ENCODE data around the gene CBX4.

Gene CBX4

DNA sequence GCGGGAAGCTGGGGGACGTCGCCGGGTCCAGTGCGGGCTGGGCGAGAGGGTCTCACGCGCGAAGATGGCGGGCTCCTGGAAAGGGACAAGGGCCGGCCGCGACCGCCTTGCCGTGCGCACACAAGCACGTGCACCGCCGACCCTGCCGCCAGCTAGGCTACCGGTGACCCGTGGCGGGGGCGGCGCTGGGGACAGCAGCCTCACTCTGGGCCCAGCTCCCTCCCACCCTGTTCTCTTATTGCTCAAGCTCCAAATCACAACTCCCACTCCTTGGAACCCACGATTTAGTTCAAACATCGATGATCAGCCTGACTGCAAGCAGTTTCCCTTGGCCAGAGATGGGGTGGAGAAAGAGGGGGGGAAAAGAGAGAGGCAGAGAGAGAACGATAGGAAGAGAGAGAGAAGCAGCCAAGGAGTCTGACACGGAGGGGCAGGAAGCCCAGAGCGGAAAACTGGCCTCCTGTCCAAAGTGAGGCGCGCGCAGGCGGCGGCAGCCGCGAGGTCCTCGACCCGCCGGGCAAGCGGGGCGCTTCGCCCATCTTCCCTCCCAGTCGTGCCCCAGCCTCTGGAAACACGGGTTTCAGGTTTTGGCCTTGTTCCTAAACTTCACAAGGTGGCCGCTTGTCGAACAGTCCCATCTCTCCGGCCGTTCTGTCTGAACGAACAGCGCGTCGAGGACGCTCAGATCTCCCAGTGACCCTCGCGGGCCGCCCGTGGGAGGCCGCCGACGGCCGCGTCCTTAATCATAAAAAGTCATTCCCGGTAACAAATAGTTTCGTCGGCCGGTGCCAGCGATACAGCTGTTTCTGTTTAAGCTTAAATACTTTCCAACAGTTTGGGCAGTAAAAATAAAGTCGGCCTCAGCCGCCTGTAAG is 40.7 kb downstream of the CBX4 start:
- peak in 1 of 2 experiments; percentile 67 for DNase-seq

DNA sequence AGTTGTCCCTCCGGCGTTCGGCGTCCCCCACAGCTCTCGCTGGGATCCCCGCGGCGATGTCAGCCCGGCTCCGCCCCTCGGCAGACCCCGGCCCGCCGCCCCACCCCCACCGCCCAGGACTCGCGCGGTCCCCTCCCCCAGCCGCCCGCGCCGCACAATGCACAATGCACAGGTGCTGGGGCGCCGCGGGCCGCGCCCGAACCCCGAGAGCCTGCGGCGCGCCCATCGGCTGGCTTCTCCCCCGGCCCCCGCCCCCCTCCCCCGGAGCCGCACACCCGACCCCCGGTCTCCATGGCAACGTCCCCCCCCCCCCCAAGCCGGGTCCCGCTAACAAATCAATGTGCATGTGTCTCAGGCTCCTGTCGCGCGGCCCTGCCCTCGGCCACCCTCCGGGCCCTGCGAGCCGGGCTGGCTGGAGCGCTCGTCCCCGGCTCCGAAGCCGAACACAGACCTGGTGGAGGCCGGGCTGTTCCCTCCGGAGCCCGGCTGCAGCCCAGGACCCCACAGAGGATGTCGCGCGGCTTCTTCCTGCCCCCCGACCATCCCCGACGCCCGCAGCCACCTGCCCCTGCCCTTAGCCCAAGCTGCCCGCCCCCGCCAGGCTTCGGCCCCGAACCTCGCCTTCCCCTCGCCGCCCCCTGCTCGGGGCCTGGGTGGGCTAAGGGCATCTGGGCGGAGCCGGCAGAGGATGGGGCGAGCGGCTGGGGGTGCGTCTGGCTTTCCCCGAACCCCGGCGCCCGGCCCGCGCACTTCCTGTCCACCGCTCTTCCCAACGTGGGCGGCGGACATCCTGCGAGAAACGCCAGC is 41.5 kb downstream of the CBX4 start:
- peak; percentile 69 to 87 for DNase-seq

DNA sequence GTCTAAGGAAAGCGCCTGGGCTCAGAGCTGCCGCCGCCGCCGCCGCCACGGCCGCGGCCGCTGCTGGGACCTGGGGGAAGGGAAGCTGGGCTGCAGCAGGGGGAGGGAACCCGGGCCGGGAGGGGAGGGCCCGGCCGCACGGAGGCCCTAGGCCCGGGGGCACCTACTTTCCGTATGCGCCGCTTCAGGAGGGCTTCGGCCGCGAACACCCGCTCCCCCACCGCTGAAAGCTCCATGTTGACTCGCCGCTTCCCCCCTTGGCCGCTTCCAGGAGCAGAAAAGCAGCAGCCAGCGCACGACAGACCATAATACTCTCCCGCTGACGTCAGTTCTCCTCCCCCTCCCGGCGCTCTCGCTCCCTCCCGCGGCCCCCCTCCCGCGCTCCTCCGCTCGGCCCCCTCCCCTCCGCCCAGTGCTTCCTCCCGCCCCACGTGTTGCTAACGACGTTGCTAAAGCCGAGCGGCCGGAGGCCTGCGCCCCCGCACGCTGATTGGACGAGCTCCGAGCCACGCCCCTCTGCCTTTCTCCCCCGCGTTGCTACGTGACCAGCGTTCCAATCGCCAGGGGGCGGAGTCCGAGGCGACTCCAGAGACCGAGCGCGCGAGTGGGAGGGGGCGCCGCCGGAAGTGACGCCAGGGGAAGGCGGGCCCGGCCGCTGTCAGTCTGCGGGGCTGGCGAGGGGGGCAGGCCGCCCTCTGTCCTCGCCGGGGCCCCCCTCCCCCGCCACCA is 42.3 kb downstream of the CBX4 start, which contains the start of gene CBX8:
Gene CBX8, minus strand, starts transcription at position 315 of the 729 bp plus-strand sequence. Its CDS starts 79 bp downstream, at position 236.
- DNase-seq: peak; percentile 100

DNA sequence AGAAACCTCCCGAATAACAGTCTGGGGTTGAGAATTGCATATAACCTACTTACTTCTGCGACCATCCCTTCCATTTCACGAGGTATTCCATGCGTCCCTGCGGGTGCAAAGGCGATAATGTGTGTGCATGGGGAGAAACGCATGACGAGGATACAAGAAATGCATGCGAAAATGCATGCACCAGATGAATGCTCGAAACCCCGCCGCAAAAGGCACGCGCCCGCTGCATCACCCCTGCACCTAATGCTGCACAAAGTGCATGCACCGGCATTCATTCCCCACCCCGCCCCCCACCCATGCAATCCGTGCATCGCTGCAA is 42.8 kb downstream of the CBX4 start:
- no peak for DNase-seq

DNA sequence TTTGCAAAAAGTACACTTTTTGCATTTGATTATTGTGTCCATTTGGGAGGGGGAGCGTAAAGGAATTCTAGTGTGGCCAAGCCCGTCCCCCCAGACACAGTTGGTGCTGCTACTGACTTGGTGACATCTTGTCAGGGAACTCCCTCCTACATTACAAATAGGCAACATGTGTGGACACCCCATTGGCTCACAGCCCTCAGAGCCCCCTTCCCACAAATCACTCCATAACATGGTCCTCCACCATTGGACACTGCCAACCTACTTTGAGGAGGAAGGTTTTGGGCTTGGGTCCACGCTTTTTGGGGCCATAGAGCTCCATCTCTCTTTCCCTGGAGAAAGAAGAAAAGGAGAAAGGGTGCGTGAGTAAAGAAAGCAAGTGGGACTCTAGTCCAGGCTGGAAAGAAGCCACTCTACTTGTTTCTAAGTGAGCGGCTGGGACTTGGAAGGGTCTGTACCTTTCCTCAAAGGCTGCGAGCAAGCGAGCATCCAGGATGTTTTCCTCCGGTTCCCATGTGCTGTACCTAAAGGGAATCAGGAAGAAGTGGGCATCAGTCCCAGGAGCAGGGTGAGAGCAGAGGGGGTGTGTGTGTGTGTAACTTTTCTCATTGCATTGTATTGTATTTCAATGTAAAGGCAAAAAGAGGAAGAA is 43.3 kb downstream of the CBX4 start:
- no peak for DNase-seq

DNA sequence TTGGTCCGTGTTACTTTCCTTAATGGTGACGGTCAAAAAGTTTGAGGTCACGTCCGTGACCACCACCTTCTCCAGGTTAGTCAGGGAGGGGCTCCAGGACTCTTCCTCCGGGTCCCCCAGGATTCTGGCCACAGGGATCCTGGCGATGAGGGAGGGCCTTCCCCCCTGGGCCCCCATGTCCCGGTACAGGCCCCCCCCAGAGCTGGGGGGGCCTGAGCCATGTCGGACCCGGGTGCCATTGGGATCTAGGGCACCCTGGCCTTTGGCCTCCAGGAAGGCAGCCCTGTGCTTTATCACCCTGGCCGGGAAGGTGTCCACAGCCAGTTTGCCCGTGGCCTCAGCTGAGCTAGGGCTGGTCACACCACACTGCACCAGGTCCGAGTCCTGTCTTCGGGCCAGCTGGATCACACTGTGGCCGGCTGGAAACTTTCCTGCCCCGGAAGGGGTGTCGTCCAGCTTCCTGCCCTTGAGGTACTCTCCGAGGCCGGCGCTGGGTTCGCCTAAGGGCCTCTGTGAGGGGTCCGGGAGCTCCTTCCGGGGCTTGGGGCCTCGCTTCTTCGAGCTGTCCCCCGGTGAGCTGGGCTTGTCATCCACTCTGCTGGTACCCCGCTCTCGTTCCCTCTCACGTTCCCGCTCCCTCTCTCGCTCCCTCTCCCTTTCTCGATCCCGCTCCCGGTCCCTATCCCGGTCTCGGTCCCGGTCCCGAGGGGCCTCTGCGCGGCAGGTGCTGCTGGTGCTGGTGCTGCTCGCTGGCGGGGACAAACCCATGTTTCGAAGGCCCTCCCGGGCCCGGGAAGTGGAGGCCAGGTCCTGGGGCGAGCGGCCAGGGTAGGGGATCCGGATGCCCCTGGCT is 44.4 kb downstream of the CBX4 start:
- no peak for DNase-seq

DNA sequence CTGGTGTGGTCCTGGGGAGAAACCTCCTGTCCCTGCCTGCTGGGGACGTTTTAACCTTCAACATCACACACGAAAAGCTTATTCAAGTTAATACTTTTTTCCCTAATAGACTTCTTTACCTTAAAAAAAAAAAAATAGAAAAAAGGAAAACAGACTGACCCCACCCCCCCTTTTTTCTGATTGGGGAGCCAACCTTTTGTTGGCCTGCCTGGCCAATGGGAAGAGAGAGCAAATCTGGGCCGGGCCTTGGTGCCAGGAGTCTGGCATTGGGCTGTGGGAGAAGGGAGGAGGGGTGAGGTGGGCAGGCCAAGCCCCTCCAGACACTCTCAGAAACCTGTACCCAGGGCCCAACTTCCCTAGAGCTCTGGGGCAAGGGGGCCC is 45.3 kb downstream of the CBX4 start:
- peak in 1 of 2 experiments; percentile 43 for DNase-seq

DNA sequence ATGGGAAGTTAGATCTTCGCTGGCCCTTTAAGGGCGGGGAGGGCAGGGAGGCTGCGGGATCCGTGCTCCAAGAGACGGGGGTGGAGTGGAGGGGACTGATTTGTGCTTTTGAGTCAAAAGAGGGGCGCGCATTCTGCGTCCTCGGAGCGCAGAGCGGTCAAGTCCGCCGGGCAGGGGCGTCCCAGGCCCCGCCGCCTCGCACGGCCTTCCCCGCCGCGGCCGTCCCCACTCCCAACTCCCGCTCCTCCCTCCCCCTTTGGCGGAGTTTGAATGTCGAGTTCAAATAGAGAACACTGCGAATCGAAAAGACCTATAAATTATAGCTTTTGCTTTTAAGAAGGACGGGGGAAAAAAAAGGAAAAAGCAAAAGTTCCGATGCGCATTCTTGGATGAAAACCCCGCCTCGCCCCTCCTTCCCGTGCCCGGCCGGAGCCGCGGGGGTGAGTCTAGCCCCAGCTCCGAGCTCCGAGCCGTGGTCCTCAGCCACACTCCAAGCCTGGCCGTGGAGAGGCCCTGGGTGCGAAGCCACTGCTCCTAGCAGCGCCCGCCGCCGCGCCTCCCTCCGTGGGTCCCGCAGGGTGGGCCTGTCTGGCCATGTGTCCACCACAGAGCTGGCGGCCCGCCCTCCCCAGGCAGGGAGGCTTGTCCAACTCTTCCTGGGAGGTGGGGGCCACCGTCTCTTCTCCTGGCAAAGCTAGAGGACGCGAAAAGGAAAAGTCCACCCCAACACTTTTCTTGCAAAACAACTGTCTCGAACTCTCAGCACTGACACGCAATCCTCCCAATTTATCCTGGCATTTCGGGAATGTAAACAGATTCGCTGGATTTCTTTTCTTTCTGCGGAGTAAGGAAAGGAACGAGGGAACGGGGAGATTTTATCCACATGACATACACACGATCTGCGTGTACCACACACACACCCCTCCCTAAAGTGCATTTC is 46.0 kb downstream of the CBX4 start:
- DNase-seq: peak in 1 of 2 experiments; percentile 43

DNA sequence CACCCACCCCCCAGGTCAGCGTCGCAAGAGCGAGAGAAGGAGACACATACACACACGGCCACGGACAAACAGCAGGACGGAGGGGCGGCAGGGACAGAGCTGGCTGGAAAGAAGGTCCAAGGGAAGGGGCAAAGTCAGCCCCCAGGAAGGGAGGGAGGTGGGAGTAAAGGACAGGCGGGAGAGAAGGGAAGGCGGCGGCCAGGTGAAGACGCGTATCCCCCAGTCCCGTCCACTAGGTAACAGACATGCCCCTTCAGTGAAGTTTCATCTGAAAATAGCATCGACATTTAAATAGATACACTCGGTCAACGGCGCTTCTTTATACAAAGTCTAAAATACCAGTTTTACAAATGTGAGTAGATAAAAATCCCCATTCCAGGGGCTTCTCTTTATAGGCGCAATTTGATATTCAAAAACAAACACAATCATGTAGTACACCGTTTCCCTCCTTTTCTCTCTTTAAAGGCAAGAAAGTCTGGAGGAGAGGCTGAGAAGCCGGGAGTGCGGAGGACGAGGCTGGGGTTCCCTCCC is 46.8 kb downstream of the CBX4 start:
- no peak for DNase-seq

DNA sequence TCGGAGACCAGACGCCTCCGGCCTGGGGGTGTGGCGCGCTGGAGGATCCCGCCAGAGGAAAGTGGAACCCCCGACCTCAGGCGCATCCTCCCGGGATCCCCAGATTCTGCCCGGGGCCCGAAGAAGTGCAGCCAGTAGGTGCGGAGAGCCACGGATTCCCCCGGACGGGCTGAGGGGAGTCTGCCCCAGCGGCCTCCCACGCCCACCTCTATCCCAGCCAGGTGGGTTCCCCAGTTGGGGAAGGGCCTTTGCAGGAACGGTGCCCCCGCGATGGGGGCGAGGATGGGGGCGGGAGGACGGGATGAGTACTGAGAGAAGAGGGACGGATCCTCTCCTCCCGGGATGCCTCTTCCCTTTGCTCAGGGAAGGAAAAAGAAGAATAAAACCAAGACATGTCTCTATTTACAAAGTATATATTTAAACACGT is 47.5 kb downstream of the CBX4 start:
- no peak for DNase-seq

DNA sequence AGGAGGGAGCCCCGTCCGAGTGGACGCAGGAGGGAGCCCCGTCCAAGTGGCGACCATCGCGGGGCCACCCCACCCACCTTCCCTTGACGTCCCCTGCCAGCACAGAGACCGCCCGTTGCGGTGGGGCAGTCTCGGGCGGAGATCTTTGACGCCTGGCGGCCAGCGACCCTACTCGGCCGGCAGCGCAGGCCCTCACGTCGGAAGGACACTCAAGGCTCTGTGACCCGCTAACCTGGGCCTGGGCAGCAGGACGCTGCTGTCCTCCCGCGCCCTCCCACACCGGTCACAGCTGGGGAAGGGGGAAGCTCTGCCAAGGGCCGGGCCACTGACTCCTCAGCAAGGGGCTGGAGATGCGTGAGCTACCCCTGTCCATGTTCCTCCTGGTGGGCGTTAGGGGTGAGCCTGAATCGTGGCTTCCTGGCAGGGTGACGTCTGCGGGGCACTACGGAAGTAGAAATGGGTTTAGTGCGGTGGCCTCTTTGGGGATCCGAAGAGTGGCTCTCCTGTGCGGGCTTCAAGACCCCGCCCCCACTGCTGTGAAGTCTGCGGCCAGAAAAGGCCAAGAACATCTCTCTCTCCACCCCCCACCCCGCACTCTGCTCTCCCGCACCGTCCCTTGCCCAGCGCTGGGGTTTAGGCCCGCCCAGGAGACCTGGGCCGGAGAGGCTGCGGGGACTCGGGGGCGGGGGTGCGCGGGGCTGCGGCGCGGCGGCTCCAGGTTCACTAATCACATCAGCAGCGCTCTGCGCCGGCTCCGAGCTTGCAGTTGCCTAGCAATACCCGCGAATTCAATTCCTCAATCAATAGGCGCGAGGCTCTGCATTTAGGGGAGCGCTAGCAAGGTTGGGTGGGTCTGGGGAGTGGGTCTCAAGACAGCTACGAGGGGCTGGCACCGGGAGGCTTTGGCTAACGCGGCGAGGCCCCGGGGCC is 48.2 kb downstream of the CBX4 start:
- DNase-seq: peak in 1 of 2 experiments; percentile 57

DNA sequence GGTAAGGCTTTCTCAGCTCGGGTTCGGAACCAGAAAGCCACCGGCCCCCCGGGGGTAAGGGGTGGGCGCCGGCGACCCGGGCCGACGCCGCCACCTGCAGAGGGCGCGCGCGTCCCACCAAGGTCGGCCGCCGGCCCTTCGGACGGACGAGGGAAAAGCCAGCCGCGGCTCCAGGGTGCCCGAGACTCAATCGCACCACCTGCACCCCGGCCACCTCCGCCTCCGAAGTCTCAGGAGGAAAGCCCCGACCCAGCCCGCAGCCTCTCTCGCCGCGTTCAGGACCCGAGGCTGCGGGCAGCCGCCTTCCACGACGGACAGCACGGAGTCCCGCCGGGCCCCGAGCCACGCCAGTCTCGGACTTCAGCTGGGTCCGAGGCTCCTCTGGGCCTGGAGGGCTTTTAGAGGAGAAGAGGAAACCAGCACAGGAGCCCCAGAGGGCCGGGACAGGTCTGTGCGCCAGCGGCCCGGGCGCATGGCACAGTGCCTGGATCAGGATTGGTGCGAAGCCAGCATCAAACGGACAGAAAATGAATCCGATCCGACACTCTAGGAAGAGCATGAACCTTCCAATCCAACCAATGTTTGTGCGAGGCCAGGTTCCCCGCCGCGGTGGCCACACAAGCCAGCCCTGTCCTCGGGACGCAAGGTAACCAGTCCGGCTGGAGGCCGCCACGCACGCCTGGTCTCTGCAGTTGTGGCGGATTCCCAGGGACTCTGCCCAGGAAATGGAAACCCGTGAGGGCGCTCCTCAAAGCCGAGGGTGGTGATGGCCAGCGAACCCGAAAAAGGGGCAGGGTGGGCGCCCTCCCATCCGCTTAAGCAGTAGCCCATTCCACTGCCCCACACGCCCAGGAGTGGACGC is 49.1 kb downstream of the CBX4 start:
- peak; percentile 45 to 77 for DNase-seq

DNA sequence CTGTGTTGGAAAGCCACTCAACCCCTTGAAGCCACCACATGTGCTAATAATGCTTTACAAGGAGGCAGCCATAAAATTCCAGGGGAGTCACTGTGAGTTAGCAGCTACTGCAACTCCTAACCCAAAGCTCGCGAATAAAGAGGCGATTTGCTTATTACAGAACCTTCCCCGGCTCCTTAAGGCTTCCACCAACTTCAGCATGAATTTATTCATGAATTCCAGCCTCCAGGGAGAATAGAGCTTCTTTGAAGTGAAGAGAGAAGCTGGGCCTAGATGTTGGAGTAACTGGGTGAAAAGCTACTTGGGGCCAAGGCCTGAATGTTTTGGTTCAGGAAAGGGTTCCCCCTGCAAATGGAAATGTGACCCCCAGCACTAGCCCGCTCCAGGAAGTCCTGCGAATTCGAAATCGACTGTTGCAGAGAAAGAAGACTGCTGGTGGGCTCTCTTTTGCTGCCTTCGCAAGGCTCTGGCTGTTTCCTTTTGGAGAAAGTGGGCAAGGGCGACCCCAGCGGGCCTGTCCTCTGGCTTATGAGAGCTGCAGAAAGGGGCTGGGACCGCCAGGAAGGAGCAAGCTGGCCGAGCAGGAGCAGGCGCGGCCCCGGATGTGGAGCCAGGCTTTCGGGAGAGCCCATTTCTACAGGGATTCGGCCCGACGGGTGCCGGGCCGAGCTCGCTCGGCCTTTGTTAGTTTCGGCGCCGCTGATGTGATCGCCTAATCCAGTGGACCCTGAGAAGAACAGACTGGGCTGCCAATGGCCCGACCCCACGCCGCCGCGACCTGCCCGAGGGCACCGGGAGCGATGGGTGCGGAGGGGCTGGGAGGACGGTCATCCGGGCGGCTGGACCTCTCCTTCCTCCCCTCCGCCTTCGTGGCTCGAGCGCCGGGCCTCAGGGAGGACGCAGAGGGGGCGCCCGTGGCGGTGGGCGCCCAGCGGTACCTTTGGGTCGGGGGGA is 50.0 kb downstream of the CBX4 start:
- DNase-seq: peak in 1 of 2 experiments; percentile 58

DNA sequence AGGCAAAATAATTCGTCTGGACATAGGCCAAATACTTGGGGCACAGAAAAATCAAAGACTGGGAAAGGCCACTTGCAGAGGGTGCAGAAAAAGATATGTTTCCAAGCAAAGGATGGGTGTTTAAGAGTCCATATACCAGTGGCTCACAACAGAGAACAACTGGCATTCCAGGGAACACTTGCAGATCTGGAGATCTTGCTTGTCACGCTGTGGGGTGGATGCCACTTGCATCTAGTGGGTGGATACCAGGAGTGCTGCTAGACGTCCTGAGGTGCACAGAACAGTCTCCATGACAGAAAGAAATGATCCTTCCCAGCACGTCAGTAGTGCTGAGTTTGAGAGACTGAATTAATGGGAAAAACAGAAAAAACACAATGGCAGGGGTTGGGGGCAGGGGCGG is 50.8 kb downstream of the CBX4 start:
- DNase-seq: no peak

DNA sequence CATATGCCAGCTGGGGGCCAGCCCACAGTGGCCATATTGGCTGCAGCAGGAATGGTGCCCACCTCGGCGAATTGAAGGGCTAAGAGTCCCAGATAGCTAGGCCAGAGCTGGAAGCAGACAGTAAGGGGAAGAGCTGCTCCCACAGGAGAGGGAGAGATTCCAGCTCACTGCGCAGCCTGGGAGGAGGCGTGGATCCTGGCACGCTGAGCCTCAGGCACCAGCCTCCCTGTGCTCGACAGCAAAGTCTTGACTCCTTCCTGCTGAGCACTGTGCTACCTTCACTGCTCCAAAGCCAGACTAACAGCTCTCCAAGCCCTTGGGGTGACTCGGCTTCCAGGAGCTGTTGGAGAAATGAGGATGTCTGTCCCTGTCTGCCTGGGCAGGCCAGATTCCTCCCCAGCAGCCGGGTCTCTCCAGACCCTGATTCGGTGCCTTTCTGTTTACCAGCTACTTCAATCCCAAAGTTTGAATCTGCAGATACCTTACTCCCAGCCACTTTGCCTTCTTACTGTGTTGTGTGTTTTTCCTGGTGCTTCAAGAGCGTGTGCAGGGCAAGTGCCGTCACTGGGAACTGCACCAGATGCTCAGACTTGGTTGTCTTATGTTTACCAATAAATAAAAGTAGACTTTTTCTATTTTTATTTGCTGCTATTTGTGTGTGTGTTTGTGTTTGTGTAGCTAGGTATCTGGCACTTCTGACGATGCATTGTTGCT is 52.2 kb downstream of the CBX4 start:
- DNase-seq: no peak
